MM.1S (cell line): ENCODE measurements around the gene SEMA3A.

Experiments used
- EZH2 ChIP-seq: fragments of 300-600 bp; sonication (generic); optimal IDR thresholded peaks from 2 replicates; pipeline ENCODE3; 2017; ENCODE audit warnings: low read depth, mild to moderate bottlenecking, antibody characterized with exemption, low read length, mixed read lengths
- TF ChIP-seq, protein P1 (sequence below): fragments of 300-600 bp; sonication (generic); IDR thresholded peaks from 2 replicates; pipeline ENCODE4 v1.5.1; 2016; ENCODE audit warnings: antibody characterized with exemption, low read length, mixed read lengths

DNA sequence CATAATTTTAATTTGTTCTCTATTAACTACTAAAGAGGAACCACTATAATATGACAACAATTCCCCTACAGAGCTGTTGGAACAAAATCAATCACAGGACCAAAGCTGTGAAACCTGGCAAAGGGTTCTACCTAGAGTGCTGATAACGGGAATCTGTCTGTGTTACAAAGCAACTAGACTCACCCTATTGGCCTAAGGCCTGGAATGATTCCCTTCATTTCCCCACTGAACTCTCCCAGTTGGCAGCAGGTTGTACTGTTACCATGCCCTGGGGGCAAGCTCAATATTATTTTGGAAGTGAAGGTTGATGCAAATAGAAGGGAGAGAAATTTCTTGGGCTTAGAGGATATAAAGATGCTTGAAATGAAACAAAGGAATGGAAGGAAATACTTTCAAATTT lies 81.8 kb downstream of the SEMA3A start:
- TF ChIP-seq, protein P1, sequence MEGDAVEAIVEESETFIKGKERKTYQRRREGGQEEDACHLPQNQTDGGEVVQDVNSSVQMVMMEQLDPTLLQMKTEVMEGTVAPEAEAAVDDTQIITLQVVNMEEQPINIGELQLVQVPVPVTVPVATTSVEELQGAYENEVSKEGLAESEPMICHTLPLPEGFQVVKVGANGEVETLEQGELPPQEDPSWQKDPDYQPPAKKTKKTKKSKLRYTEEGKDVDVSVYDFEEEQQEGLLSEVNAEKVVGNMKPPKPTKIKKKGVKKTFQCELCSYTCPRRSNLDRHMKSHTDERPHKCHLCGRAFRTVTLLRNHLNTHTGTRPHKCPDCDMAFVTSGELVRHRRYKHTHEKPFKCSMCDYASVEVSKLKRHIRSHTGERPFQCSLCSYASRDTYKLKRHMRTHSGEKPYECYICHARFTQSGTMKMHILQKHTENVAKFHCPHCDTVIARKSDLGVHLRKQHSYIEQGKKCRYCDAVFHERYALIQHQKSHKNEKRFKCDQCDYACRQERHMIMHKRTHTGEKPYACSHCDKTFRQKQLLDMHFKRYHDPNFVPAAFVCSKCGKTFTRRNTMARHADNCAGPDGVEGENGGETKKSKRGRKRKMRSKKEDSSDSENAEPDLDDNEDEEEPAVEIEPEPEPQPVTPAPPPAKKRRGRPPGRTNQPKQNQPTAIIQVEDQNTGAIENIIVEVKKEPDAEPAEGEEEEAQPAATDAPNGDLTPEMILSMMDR = no peak
- no peak for TF ChIP-seq EZH2
